GM08714 (cell line): Measurements from ENCODE around the gene PHTF1.

Experiments used
- H3K4me3 ChIP-seq: fragments of 200-500 bp; sonication (Bioruptor generic); 2 replicates; pipeline ENCODE4 v1.5.1; 2014; ENCODE audit warnings: mild to moderate bottlenecking, low read length, inconsistent platforms
- ZNF274 ChIP-seq: IDR thresholded peaks from 2 replicates; pipeline ENCODE4 v1.6.1; 2012; ENCODE audit warnings: mild to moderate bottlenecking, low read depth, low read length

The PHTF1 gene

DNA sequence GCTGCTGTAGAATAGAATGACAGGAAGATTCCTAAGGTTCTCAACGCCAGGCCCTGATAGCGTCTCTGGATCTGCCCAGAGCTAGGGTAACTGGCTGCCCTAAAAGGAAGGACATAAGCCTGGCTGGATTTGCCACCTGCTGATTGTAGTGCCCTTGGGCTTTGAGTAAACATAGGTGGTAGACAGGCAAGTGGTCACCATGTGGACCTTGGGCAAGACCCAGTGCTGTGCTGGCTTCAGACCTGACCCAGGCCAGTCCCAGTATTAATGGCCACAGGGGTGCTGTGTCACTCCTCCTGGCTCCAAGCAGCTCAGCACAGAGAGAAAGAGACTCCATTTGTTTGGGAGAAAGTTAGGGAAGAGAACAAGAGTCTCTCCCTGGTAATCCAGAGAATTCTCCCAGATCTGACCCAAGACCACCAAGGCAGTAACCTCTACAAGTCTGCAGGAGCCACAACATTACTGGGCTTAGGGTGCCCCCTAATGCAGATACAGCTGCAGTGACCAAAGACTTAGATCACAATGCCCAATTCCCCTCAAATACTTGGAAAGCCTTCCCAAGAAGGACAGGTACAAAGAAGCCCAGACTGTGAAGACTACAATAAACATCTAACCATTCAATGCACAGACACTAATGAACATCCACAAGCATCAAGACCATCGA is 44.5 kb downstream of the PHTF1 start:
- no peak for TF ChIP-seq ZNF274
- no peak overlapping the region for H3K4me3 ChIP-seq

DNA sequence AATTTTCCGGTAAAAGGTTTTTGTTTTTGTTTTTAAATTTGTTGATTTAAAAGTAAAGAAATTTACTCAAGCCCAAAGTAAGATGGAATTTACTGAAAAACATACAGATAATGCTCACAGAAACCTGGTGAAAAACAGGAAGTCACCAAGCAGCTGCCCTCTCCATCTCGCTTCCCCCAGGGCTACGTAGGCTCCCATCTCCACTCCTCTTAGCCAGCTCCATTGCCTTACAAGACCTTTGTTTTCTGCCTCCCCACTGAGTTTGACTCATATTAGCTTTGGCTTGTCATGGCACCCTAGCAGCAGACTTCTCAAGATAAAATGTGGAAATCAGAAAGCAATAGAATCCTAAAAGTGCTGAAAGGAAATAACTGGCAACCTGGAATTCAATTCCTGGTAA is 57.9 kb downstream of the PHTF1 start:
- no peak for TF ChIP-seq ZNF274
- no peak overlapping the region for H3K4me3 ChIP-seq

DNA sequence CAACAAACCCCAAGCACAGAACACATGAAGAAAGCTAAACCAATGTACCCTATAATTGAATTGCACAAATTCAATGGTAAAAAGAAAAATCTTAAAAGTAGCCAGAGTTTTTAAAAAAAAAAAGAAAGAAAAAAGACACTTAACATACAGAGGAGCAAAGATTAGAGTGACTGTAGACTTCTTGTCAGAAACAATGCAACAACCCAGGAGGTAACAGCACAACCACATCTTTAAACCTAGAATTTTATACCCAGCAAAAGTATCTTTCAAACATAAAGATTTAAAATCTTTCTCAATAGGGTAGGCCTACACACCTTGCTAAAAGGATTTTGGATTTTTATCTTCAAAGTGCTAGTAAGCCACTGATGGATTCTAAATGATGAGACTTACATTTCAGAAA is 64.4 kb downstream of the PHTF1 start:
- H3K4me3 ChIP-seq = no peak overlapping the region
- TF ChIP-seq ZNF274 = no peak

DNA sequence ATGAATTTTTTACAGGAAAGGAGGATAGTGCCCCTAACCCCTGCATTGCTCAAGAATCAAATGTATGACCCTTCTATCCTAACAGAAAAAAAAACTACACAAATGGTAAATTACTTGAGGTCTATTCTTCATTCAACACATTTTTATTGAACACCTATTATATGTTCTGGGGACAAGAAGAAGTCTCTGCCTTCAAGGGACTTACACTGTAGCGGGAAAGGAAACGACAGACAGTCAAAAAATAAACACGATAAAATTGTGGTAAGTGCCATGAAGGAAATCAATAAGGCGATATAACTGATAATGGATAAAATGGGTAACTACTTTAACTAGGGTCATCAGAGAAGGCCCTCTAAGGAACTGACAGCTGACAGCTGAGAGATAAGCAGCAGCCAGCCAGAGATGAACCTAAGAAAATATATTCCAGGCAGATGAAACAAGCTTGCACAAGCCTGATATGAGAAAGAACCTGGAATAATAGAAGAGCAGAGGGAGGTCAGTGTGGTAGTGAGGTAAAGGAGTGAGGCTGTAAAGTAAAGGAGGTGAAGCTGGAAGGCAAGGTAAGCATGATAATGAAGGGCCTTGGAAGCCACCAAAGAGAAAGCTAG is 66.4 kb downstream of the PHTF1 start:
- no peak overlapping the region for H3K4me3 ChIP-seq
- no peak for TF ChIP-seq ZNF274

DNA sequence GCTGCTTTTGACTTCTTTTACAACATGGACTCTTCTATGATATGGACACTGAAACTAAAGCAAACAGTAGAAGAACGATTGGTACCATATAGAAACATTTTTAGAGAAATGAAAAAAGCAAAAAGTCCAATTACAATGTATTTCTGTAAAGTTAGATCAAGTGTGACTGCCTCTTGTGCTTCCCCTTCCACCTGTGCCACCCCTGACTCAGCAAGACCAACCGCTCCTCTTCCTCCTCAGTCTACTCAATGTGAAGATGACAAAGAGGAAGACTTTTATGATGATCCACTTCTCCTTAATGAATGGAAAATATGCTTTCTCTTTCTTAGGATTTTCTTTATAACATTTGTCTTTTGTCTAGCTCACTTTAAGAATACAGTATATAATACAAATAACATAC is 66.9 kb downstream of the PHTF1 start:
- no peak overlapping the region for H3K4me3 ChIP-seq
- TF ChIP-seq ZNF274 = no peak

DNA sequence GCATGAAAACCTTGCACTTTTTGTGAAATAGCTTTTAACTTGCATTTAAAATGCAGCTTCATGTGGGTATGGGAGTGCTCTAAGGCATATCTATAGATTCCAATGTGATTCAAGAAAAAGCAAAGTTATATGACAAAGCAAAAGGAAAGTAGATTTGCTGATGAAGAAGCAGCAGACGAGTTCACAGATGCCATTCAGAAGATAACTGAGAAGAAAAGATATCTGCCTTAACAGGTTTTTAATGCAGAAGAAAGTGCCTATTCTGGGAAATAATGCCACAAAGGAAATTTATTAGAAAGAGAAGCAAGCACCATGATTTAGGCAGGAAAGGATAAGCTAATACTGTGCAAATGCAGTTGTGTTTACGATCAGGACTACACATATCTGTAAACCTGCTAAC is 68.1 kb downstream of the PHTF1 start:
- no peak for TF ChIP-seq ZNF274
- H3K4me3 ChIP-seq = no peak overlapping the region

DNA sequence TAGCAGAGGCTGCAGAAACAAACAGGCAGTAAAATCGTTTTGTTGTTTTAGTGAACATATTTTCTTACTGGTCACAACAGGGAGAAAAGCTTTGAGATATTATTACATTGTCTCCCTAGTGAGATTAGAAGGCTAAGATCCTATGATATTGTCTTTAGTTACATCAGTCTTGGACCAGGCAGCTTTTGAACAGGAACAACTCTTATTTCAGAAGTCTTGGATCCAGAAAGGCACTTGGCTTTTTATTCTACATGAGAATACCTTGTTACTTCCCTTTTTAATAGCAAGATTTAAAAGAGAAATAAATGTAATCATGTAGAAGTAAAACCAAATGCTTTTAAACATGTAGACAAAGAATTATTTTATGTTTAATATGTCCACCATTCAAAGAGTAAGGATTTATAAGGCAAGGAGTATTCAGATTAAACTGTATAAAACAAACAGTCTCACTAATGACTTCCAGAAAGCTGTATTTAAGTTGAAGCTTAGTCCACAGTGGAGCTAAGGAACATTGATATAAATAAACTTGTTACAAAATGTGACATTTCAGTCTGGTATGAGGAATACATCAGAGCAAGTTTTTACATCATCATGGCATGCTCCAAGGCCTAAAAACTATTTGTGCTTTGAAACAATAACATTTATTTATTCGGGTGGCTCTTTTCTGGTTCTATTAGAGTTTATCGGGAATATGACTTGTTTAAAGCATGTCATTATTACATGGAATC is 72.2 kb downstream of the PHTF1 start:
- no peak overlapping the region for H3K4me3 ChIP-seq
- no peak for TF ChIP-seq ZNF274

DNA sequence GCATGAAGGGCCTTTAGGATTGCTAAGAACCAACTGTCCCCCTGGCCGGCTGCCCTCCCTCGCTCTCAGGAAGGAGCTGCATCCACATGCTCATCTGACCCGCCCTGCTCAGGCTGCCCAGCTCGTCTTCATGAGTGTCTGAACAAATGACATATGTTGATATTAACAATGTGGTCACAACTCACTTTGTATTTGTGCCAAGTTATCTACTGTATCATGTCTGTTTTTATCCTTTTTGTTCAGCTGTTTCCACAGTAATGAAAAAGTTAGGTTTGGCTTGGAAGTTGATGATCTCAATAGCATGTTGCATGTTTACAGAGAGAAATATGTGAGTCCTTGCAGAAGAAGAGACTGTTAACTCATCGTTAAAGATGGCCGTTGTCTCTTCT is 75.1 kb downstream of the PHTF1 start:
- no peak for TF ChIP-seq ZNF274
- H3K4me3 ChIP-seq = no peak overlapping the region

DNA sequence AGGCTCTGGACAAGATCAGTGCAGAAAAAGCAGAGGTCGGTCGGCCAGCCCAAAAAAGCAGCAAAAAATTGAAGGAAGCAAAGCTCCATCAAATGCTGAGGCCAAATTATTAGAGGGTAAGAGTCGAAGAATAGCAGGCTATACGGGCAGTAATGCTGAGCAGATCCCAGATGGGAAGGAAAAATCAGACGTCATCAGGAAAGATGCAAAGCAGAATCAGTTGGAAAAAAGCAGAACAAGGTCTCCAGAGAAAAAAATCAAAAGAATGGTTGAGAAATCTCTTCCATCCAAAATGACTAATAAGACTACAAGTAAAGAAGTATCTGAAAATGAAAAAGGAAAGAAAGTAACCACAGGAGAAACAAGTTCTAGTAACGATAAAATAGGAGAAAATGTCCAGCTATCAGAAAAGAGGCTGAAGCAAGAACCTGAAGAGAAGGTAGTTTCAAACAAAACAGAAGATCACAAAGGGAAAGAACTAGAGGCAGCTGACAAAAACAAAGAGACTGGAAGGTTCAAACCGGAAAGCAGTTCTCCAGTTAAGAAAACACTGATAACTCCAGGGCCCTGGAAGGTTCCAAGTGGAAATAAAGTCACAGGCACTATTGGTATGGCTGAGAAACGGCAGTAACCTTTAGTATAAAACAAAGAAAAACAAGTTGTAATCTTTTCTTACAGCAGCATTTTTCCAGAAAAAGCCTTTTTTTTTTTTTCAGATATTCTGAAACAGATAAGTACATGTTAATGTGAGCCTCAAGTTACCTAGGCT is 75.7 kb downstream of the PHTF1 start:
- no peak for TF ChIP-seq ZNF274
- H3K4me3 ChIP-seq = no peak overlapping the region

DNA sequence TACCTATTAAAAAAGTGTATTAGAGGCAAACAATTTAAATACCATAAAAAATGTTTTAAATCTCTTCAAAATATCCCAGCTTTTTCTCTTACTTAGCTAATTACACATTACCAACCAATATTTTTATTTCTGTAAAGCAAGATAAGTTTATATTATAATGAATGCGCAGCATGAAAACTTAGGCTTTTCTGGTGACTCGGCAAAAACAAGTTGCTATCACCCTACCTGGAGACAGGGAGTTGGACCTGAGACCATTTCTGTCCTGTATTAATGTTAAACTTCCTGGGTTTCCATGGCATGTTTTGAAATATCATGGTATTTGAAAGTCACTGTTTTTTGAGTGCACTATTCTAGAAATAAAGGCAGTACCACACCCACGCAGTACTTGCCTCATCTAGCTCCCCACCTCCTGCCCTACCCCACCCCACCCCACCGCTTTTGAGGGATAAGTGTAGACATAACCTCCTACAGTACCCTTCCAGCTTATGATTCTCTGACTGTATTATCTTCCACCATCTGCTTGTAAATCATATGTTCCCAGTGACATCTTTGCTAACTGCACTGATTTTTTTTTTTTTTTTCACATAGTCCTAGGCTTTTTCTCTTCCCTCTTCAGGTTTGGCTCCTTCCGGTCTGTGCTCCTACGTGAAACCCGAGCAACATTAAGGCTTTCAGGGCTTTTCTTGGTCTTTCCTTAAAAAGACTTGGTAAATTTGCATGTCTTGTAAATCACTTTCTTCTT is 77.5 kb downstream of the PHTF1 start:
- no peak for TF ChIP-seq ZNF274
- H3K4me3 ChIP-seq = no peak overlapping the region

DNA sequence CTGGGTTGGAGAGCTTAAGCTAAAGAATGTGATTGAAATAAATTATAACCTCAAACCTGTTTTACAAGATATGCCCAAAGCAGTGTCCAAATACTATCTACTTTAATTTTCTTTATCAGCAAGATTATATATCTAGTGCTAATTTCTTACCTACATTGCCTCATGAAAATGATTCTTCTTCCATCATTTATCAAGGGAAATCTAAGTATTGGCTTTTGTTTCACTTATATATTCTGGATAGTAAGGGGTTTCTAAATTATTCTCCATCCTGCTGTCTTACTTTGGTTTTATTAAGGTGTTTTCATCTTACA is 81.2 kb downstream of the PHTF1 start:
- H3K4me3 ChIP-seq = no peak overlapping the region
- TF ChIP-seq ZNF274 = no peak

DNA sequence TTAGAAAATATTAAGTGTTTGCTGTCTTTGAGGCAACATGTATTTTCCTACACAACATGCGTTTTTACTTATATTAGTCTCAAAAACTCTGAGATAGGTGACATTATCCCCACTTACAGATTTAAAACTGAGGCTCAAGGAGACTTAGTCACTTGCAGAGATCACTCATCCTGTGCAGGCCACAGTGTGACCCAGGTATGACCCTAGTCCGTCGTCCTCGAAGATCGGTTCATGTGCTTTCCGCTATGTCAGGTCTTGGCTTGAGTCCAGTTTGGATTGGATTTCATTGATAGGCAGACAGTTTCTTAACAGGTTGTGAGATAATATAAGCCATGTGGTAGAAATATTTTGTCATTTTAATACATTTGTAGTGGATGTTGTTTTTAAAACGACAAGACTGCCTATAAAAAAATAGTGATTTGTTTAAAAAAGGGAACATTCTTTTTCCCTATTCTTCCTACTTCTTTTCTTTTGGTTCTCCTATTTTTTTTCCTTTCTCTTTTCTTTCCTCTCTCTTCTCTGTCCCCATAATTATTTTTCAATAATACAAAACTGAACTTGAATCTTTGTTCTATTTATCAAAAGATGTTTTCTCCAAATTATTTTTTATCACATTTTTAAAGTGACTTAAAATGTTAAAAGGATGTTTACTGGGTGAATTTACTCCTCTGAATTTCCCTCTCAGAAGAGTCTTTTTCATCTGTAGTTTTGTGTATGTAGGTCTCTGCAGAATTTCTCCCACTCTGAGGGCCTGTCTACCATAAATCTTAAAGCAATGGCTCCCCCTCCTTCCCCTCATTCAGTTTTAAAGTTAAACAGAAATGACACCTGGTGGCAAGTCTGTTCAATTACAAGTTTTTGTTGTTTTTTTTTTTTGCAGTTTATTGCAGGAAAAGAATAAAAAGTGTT is 81.8 kb downstream of the PHTF1 start:
- no peak overlapping the region for H3K4me3 ChIP-seq
- no peak for TF ChIP-seq ZNF274

DNA sequence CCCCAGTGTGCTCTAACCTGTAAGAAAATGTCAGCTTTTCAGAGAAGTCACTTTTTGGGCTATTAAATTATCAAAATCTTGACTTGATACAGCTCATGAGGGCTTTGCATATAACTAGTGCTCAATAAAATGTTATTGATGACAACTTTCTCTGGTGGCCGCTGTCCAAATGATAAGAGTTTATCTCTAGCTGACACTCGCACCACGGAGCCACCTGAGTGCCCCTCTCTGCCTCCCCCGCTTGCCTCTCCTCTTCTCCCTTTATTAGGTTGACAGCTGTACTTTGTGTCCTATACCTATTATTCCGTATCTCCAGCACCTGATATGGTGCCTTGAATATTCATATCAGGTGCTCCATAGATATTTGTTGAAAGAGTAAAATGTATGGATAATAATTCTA is 82.8 kb downstream of the PHTF1 start:
- no peak for TF ChIP-seq ZNF274
- no peak overlapping the region for H3K4me3 ChIP-seq
